C4-2B (cell line): Measurements from ENCODE around the gene PLA2G3.

Experiments
- ZFX ChIP-seq: fragments of 450-650 bp; IDR thresholded peaks from 2 replicates; pipeline ENCODE4 v1.6.1; 2017
- TF ChIP-seq, protein P1 (sequence below): fragments of 450-650 bp; conservative IDR thresholded peaks from 2 replicates; pipeline ENCODE4 v1.5.1; 2017; ENCODE audit warnings: mild to moderate bottlenecking

DNA sequence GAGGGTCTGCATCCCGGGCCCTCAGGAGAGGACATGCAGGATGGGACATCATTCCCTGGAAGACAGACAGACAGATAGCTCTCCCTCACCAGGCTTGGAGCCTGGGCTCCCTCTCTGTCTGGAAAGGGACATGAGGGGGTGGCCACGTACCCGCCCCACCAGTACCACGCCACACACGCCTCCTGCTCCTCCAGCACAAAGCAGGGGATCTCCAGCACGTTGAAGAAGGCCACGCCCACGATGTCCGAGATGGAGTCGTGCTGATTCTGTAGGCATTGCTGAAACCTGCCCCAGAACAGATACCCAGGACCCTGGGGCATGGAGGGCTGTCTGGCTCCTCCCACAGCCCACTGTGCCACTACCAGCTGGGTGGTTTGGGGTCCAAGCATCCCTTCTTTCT is 2.2 kb downstream of the PLA2G3 start:
- TF ChIP-seq, protein P1, sequence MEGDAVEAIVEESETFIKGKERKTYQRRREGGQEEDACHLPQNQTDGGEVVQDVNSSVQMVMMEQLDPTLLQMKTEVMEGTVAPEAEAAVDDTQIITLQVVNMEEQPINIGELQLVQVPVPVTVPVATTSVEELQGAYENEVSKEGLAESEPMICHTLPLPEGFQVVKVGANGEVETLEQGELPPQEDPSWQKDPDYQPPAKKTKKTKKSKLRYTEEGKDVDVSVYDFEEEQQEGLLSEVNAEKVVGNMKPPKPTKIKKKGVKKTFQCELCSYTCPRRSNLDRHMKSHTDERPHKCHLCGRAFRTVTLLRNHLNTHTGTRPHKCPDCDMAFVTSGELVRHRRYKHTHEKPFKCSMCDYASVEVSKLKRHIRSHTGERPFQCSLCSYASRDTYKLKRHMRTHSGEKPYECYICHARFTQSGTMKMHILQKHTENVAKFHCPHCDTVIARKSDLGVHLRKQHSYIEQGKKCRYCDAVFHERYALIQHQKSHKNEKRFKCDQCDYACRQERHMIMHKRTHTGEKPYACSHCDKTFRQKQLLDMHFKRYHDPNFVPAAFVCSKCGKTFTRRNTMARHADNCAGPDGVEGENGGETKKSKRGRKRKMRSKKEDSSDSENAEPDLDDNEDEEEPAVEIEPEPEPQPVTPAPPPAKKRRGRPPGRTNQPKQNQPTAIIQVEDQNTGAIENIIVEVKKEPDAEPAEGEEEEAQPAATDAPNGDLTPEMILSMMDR, result no peak
- no peak for TF ChIP-seq ZFX
